A673 (cell line): ENCODE measurements around the gene TMC4. TPM values are rescaled to one million over a fixed set of nuclear protein-coding genes. Genes with fewer than 3 reads are reported as not detected.

Experiments used
- BruUV-seq: library from RNA; stranded (reverse); fragments of 400-500 nt; replicated peaks from 2 replicates; lab custom pipeline; 2021; lab: Mats Ljungman, UMichigan
- CTCF ChIA-PET: fragments of 300-600 bp; sonication (Branson Sonifier 250); formaldehyde crosslinking; loops from one replicate; lab custom pipeline; 2022; ENCODE audit warnings: antibody characterized with exemption; lab: Charles Lee
- POLR2A ChIA-PET: fragments of 300-600 bp; sonication (Branson Sonifier 250); formaldehyde crosslinking; loops from one replicate; lab custom pipeline; 2022; ENCODE audit warnings: antibody characterized with exemption; ENCODE audit not compliant: low non-redundant PET; lab: Charles Lee
- DNase-seq: peaks from one replicate; pipeline ENCODE4 v3.0.0-alpha.2; 2015; ENCODE audit warnings: low spot score
- H3K27ac ChIP-seq: fragments of 200-600 bp; sonication (generic); 2 replicates; pipeline ENCODE4 v1.5.1; 2016; ENCODE audit warnings: mixed run types, low read depth, mild to moderate bottlenecking, mixed read lengths, antibody characterized with exemption, low read length; ENCODE audit not compliant: poor library complexity, severe bottlenecking
- H3K27me3 ChIP-seq: fragments of 200-600 bp; sonication (generic); replicated peaks from 2 replicates; pipeline ENCODE4 v1.6.1; 2017; ENCODE audit warnings: mixed run types, low read depth, mild to moderate bottlenecking, mixed read lengths, antibody characterized with exemption, low read length; ENCODE audit not compliant: insufficient read depth, poor library complexity
- H3K36me3 ChIP-seq: fragments of 200-600 bp; sonication (generic); 2 replicates; pipeline ENCODE4 v1.6.1; 2016; ENCODE audit warnings: mixed run types, mild to moderate bottlenecking, mixed read lengths, antibody characterized with exemption, low read length; ENCODE audit not compliant: insufficient read depth, poor library complexity, severe bottlenecking
- H3K4me1 ChIP-seq: fragments of 200-600 bp; sonication (generic); 2 replicates; pipeline ENCODE4 v1.6.1; 2017; ENCODE audit warnings: mixed run types, mild to moderate bottlenecking, mixed read lengths, antibody characterized with exemption, low read length; ENCODE audit not compliant: insufficient read depth, poor library complexity, severe bottlenecking
- H3K4me3 ChIP-seq: fragments of 200-600 bp; sonication (generic); 2 replicates; pipeline ENCODE4 v1.5.1; 2016; ENCODE audit warnings: low read depth, mixed run types, mild to moderate bottlenecking, mixed read lengths, low read length; ENCODE audit not compliant: poor library complexity, severe bottlenecking
- H3K9me3 ChIP-seq: fragments of 200-600 bp; sonication (generic); 2 replicates; pipeline ENCODE4 v1.6.1; 2016; ENCODE audit warnings: mixed run types, low read depth, mild to moderate bottlenecking, mixed read lengths, antibody characterized with exemption, low read length; ENCODE audit not compliant: poor library complexity, severe bottlenecking
- CTCF ChIP-seq: fragments of 300-800, 200-600 bp; sonication (generic); conservative IDR thresholded peaks from 2 replicates; pipeline ENCODE4 v1.5.1; 2017; ENCODE audit warnings: low read depth, mild to moderate bottlenecking, antibody characterized with exemption, low read length, moderate library complexity, mixed read lengths
- EZH2 ChIP-seq: fragments of 200-600 bp; sonication (generic); IDR thresholded peaks from 2 replicates; pipeline ENCODE4 v1.6.1; 2017; ENCODE audit warnings: borderline replicate concordance, low read depth, mild to moderate bottlenecking, mixed read lengths, antibody characterized with exemption, low read length; ENCODE audit not compliant: poor library complexity, severe bottlenecking
- intact Hi-C: fragments of 100-400 bp; cut with micrococcal nuclease; formaldehyde crosslinking; loops from one replicate; pipeline ENCODE4 v1.10.0; 2022; ENCODE audit not compliant: unreplicated experiment
- total RNA-seq: library from RNA; stranded (reverse); gene quantifications from 2 replicates; pipeline ENCODE4 v1.2.3, GENCODE V29; 2021

TMC4 gene
- total RNA-seq, 1 experiment from 2014 or later, result 0.58 TPM

DNA sequence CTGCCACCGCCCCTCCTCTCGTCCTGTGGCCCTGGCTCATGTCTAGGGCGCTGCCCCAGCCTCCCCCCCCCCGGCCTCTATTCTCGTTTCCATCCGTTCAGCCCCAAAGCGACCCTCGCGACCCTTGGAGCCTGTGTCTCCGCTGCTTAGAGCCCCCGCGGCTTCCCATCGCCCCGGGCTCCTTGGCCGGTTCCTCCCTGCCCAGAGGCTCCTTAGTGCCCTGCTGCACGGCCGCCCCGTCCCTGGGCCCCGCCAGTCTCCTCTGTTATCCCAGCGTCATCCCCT is 44.6 kb downstream of the TMC4 start:
- TF ChIP-seq CTCF (no peak), EZH2 (no peak)
- POLR2A ChIA-PET, result no interaction called here
- no peaks in the 10 kb centered on the region for H3K4me1 ChIP-seq
- no peak overlapping the region for H3K4me3 ChIP-seq
- peaks cover 51% of the 10 kb centered on the region for H3K36me3 ChIP-seq
- intact Hi-C loops, result no loop called here
- CTCF ChIA-PET, result no interaction called here
- H3K27me3 ChIP-seq, result no peaks in the 10 kb centered on the region
- DNase-seq, result no peak
- H3K9me3 ChIP-seq, result no peaks in the 10 kb centered on the region
- BruUV-seq, result no TSS peak
- no peak overlapping the region for H3K27ac ChIP-seq

- TF ChIP-seq CTCF (no peak), EZH2 (no peak)
- Histone ChIP-seq H3K27ac (no peak overlapping the region), H3K27me3 (no peaks in the 10 kb centered on the region), H3K9me3 (no peaks in the 10 kb centered on the region), H3K4me3 (no peak overlapping the region), H3K4me1 (no peaks in the 10 kb centered on the region), H3K36me3 (peaks cover 51% of the 10 kb centered on the region)
- CTCF ChIA-PET, result no interaction called here
- intact Hi-C loops, result no loop called here
- POLR2A ChIA-PET, result no interaction called here
- BruUV-seq, result no TSS peak
- no peak for DNase-seq
These were observed 45.1 kb downstream of the TMC4 start for GRCh38 chr19:54127688-54128440.

GRCh38 chr19:54125713-54126112 is 47.2 kb downstream of the TMC4 start:
- intact Hi-C loops, result no loop called here
- DNase-seq, result no peak
- H3K27ac ChIP-seq, result no peak overlapping the region
- ChIA-PET CTCF (no interaction called here), POLR2A (no interaction called here)
- no peaks in the 10 kb centered on the region for H3K4me1 ChIP-seq
- H3K36me3 ChIP-seq, result peaks cover 58% of the 10 kb centered on the region
- no peaks in the 10 kb centered on the region for H3K27me3 ChIP-seq
- TF ChIP-seq EZH2 (no peak), CTCF (no peak)
- H3K4me3 ChIP-seq, result no peak overlapping the region
- BruUV-seq, result no TSS peak
- H3K9me3 ChIP-seq, result no peaks in the 10 kb centered on the region
